RWPE1 (cell line): ENCODE results near the gene PARP1.

Experiments used
- CTCF ChIA-PET: fragments of 350-600 bp; sonication (Branson Sonifier 250); formaldehyde crosslinking; extraction: SDS; loops from one replicate; lab custom pipeline; 2021; lab: Yijun Ruan, JAX
- POLR2A ChIA-PET: fragments of 400-600 bp; formaldehyde crosslinking; extraction: SDS; loops from one replicate; lab custom pipeline; 2020; ENCODE audit warnings: antibody characterized with exemption; ENCODE audit not compliant: low non-redundant PET; lab: Yijun Ruan, JAX
- DNase-seq: peaks from one replicate; pipeline ENCODE4 v3.0.0; 2012; ENCODE audit warnings: low spot score
- H3K27ac ChIP-seq: fragments of 450-650 bp; 2 replicates; pipeline ENCODE4 v1.5.1; 2017
- CTCF ChIP-seq: fragments of 450-650 bp; conservative IDR thresholded peaks from 2 replicates; pipeline ENCODE4 v1.5.1; 2017; ENCODE audit warnings: low read depth, mild to moderate bottlenecking

Gene PARP1

GRCh38 chr1:226378071-226378470 lies 29.8 kb downstream of the PARP1 start:
- H3K27ac ChIP-seq = no peak overlapping the region
- TF ChIP-seq CTCF = no peak
- CTCF ChIA-PET = interaction anchor here (0.6 kb wide), 2 partner anchors 403 to 833 kb away, joined by 3 read pairs; no protein-coding TSS in a partner anchor
- POLR2A ChIA-PET = no interaction called here
- DNase-seq = no peak

- no peak for DNase-seq
- TF ChIP-seq CTCF = no peak
- no peak overlapping the region for H3K27ac ChIP-seq
- CTCF ChIA-PET = interaction anchor here (1.0 kb wide), 1 partner anchor 27 kb away, joined by 3 read pairs; no protein-coding TSS in a partner anchor
- POLR2A ChIA-PET = no interaction called here
Measured at GRCh38 chr1:226376300-226376699, 31.6 kb downstream of the PARP1 start.

- DNase-seq = no peak
- no peak overlapping the region for H3K27ac ChIP-seq
- ChIA-PET CTCF (interaction anchor here (0.6 to 1.4 kb wide), 2 partner anchors 13 to 230 kb away, joined by 3 read pairs; no protein-coding TSS in a partner anchor), POLR2A (no interaction called here)
- no peak for TF ChIP-seq CTCF
Measured at GRCh38 chr1:226373376-226373775, 34.5 kb downstream of the PARP1 start.

- ChIA-PET POLR2A (no interaction called here), CTCF (interaction anchor here (0.6 to 1.4 kb wide), 2 partner anchors 13 to 191 kb away, joined by 3 to 4 read pairs; no protein-coding TSS in a partner anchor)
- no peak overlapping the region for H3K27ac ChIP-seq
- TF ChIP-seq CTCF = no peak
- no peak for DNase-seq
Measured at GRCh38 chr1:226372885-226373284, 35.0 kb downstream of the PARP1 start.

- ChIA-PET POLR2A (no interaction called here), CTCF (interaction anchor here (0.6 to 1.4 kb wide), 3 partner anchors 14 to 175 kb away, joined by 3 read pairs; no protein-coding TSS in a partner anchor)
- no peak for TF ChIP-seq CTCF
- no peak overlapping the region for H3K27ac ChIP-seq
- DNase-seq = no peak
Measured at GRCh38 chr1:226371866-226372490, 35.9 kb downstream of the PARP1 start.

GRCh38 chr1:226371027-226371694 lies 36.7 kb downstream of the PARP1 start:
- TF ChIP-seq CTCF = no peak
- CTCF ChIA-PET = interaction anchor here (0.6 to 0.9 kb wide), 3 partner anchors 16 to 176 kb away, joined by 3 read pairs; no protein-coding TSS in a partner anchor
- no peak overlapping the region for H3K27ac ChIP-seq
- DNase-seq = no peak
- POLR2A ChIA-PET = no interaction called here
